Panc1 (cell line): ENCODE results near the gene COQ8A. TPM values are rescaled to one million over a fixed set of nuclear protein-coding genes. Genes with fewer than 3 reads are reported as not detected.

Experiments used
- ATAC-seq: fragments of 200-7000 bp; cut with Tn5 transposase; 2 replicates; pipeline ENCODE4 v1.9.1; 2020; ENCODE audit warnings: mild to moderate bottlenecking, moderate library complexity
- BruUV-seq: library from RNA; stranded (reverse); fragments of 400-500 nt; replicated peaks from 2 replicates; lab custom pipeline; 2021; lab: Mats Ljungman, UMichigan
- CTCF ChIA-PET: fragments of 300-600 bp; sonication (Branson Sonifier 250); formaldehyde crosslinking; loops from one replicate; lab custom pipeline; 2022; ENCODE audit warnings: antibody characterized with exemption; lab: Charles Lee
- POLR2A ChIA-PET: fragments of 300-600 bp; sonication (Branson Sonifier 250); formaldehyde crosslinking; loops from one replicate; lab custom pipeline; 2022; ENCODE audit warnings: antibody characterized with exemption; lab: Charles Lee
- DNase-seq: peaks from one replicate; pipeline ENCODE4 v3.0.0-alpha.2; 2010; ENCODE audit warnings: low read depth, low spot score
- H3K27ac ChIP-seq: 2 replicates; pipeline ENCODE4 v1.5.1; 2011; ENCODE audit warnings: mild to moderate bottlenecking, low read length, inconsistent platforms
- H3K27me3 ChIP-seq: fragments of 200-500 bp; sonication (Bioruptor generic); 2 replicates; pipeline ENCODE4 v1.6.0; 2014; ENCODE audit warnings: low read length, inconsistent platforms; ENCODE audit not compliant: control insufficient read depth, insufficient read depth
- H3K36me3 ChIP-seq: fragments of 200-500 bp; sonication (Bioruptor generic); 2 replicates; pipeline ENCODE4 v1.5.1; 2014; ENCODE audit warnings: inconsistent platforms, mild to moderate bottlenecking, low read length, moderate library complexity; ENCODE audit not compliant: control insufficient read depth, insufficient read depth
- H3K4me1 ChIP-seq: 2 replicates; pipeline ENCODE4 v1.5.1; 2011; ENCODE audit warnings: inconsistent platforms, mild to moderate bottlenecking, low read length, moderate library complexity; ENCODE audit not compliant: control insufficient read depth, insufficient read depth
- H3K4me3 ChIP-seq, 2 experiments: 2 replicates each; pipeline ENCODE4 v1.5.1; 2011 to 2012; ENCODE audit warnings: low read depth in 2 of 2, low read length in 2 of 2, mild to moderate bottlenecking in 2 of 2, inconsistent platforms in 1 of 2, moderate library complexity in 1 of 2
- H3K9me3 ChIP-seq: fragments of 200-500 bp; sonication (Bioruptor generic); 2 replicates; pipeline ENCODE4 v1.5.1; 2014; ENCODE audit warnings: low read depth, mild to moderate bottlenecking, inconsistent platforms, low read length, moderate library complexity; ENCODE audit not compliant: control insufficient read depth, insufficient read depth
- POLR2AphosphoS5 ChIP-seq: IDR thresholded peaks from 2 replicates; pipeline ENCODE4 v1.6.1; 2012; ENCODE audit warnings: mild to moderate bottlenecking, low read depth, low read length, moderate library complexity
- SIN3A ChIP-seq: IDR thresholded peaks from 2 replicates; pipeline ENCODE4 v1.6.1; 2012; ENCODE audit warnings: low read depth, mild to moderate bottlenecking, low read length, moderate library complexity, borderline replicate concordance; ENCODE audit not compliant: insufficient read depth
- TCF7L2 ChIP-seq: IDR thresholded peaks from 2 replicates; pipeline ENCODE4 v1.6.1; 2011; ENCODE audit warnings: mild to moderate bottlenecking, low read depth, low read length, inconsistent platforms
- in situ Hi-C: cut with HindIII; loops from 2 replicates; pipeline ENCODE4 v1.10.0; 2016; ENCODE audit warnings: low sequenced_read_pairs, low pct_unique_long_range_greater_than_20kb
- intact Hi-C: fragments of 100-400 bp; cut with micrococcal nuclease; formaldehyde crosslinking; loops from one replicate; pipeline ENCODE4 v1.10.0; 2022; ENCODE audit not compliant: unreplicated experiment
- total RNA-seq: library from RNA; stranded (reverse); gene quantifications from one replicate; pipeline ENCODE4 v1.2.1, GENCODE V29; 2021; ENCODE audit not compliant: unreplicated experiment
- TF ChIP-seq, protein P1 (sequence below), 2 experiments: IDR thresholded peaks; 2 replicates each; pipeline ENCODE4 v1.6.1; 2011 to 2012; ENCODE audit warnings: low read depth in 2 of 2, control low read depth in 1 of 2, low read length in 1 of 2, mild to moderate bottlenecking in 1 of 2, moderate library complexity in 1 of 2; ENCODE audit not compliant: insufficient read depth in 1 of 2
- TF ChIP-seq, protein P2 (sequence below): fragments of 450-650 bp; IDR thresholded peaks from 2 replicates; pipeline ENCODE4 v1.5.1; 2017; ENCODE audit warnings: mild to moderate bottlenecking

Gene COQ8A
- total RNA-seq, 1 experiment from 2014 or later: 15.1 TPM

GRCh38 chr1:226950316-226950715 lies 10.2 kb downstream of the COQ8A start:
- Histone ChIP-seq H3K9me3 (no peaks in the 10 kb centered on the region), H3K36me3 (no peaks in the 10 kb centered on the region), H3K27me3 (no peaks in the 10 kb centered on the region), H3K4me3 (no peak overlapping the region), H3K4me1 (peaks cover 11% of the 10 kb centered on the region), H3K27ac (no peak overlapping the region)
- ChIA-PET POLR2A (no interaction called here), CTCF (interaction anchor here (0.5 kb wide), 1 partner anchor 216 kb away, joined by 10 read pairs; no protein-coding TSS in a partner anchor)
- BruUV-seq: no TSS peak
- TF ChIP-seq, protein P1, sequence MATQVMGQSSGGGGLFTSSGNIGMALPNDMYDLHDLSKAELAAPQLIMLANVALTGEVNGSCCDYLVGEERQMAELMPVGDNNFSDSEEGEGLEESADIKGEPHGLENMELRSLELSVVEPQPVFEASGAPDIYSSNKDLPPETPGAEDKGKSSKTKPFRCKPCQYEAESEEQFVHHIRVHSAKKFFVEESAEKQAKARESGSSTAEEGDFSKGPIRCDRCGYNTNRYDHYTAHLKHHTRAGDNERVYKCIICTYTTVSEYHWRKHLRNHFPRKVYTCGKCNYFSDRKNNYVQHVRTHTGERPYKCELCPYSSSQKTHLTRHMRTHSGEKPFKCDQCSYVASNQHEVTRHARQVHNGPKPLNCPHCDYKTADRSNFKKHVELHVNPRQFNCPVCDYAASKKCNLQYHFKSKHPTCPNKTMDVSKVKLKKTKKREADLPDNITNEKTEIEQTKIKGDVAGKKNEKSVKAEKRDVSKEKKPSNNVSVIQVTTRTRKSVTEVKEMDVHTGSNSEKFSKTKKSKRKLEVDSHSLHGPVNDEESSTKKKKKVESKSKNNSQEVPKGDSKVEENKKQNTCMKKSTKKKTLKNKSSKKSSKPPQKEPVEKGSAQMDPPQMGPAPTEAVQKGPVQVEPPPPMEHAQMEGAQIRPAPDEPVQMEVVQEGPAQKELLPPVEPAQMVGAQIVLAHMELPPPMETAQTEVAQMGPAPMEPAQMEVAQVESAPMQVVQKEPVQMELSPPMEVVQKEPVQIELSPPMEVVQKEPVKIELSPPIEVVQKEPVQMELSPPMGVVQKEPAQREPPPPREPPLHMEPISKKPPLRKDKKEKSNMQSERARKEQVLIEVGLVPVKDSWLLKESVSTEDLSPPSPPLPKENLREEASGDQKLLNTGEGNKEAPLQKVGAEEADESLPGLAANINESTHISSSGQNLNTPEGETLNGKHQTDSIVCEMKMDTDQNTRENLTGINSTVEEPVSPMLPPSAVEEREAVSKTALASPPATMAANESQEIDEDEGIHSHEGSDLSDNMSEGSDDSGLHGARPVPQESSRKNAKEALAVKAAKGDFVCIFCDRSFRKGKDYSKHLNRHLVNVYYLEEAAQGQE (IDR thresholded peaks at IDR 0.05; ENCODE audit: insufficient read depth in 1 of 2, low read depth in 2 of 2, low read length in 1 of 2): no peak
- TF ChIP-seq SIN3A (no peak), TCF7L2 (no peak), POLR2AphosphoS5 (no peak)
- TF ChIP-seq, protein P2, sequence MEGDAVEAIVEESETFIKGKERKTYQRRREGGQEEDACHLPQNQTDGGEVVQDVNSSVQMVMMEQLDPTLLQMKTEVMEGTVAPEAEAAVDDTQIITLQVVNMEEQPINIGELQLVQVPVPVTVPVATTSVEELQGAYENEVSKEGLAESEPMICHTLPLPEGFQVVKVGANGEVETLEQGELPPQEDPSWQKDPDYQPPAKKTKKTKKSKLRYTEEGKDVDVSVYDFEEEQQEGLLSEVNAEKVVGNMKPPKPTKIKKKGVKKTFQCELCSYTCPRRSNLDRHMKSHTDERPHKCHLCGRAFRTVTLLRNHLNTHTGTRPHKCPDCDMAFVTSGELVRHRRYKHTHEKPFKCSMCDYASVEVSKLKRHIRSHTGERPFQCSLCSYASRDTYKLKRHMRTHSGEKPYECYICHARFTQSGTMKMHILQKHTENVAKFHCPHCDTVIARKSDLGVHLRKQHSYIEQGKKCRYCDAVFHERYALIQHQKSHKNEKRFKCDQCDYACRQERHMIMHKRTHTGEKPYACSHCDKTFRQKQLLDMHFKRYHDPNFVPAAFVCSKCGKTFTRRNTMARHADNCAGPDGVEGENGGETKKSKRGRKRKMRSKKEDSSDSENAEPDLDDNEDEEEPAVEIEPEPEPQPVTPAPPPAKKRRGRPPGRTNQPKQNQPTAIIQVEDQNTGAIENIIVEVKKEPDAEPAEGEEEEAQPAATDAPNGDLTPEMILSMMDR: no peak
- no peak for DNase-seq
- intact Hi-C loops (no loop called here), in situ Hi-C loops (no loop called here)
- ATAC-seq: no peak

- no peaks in the 10 kb centered on the region for H3K27me3 ChIP-seq
- no peaks in the 10 kb centered on the region for H3K36me3 ChIP-seq
- ATAC-seq (no peak), DNase-seq (no peak)
- peaks cover 5% of the 10 kb centered on the region for H3K4me1 ChIP-seq
- TF ChIP-seq, protein P1 (IDR thresholded peaks at IDR 0.05; ENCODE audit: insufficient read depth in 1 of 2, low read depth in 2 of 2, low read length in 1 of 2): no peak
- TF ChIP-seq TCF7L2 (no peak), SIN3A (no peak), POLR2AphosphoS5 (no peak)
- TF ChIP-seq, protein P2: no peak
- H3K9me3 ChIP-seq: no peaks in the 10 kb centered on the region
- no peak overlapping the region for H3K27ac ChIP-seq
- ChIA-PET CTCF (no interaction called here), POLR2A (no interaction called here)
- in situ Hi-C loops (no loop called here), intact Hi-C loops (no loop called here)
- BruUV-seq: no TSS peak
- H3K4me3 ChIP-seq: no peak overlapping the region
These were observed 10.8 kb downstream of the COQ8A start for GRCh38 chr1:226950871-226951270.
